MM.1S (cell line): ENCODE measurements around the gene DMGDH.

Source experiments
- DNase-seq: peaks from one replicate; pipeline ENCODE4 v3.0.0-alpha.2; 2015
- H2AFZ ChIP-seq: fragments of 300-600 bp; sonication (generic); 2 replicates; pipeline ENCODE4 v1.6.0; 2016; ENCODE audit warnings: antibody characterized with exemption, low read length
- H3F3A ChIP-seq: fragments of 300-600 bp; sonication (generic); 2 replicates; pipeline ENCODE4 v1.6.1; 2016; ENCODE audit warnings: mild to moderate bottlenecking, antibody characterized with exemption, low read length, moderate library complexity, mixed read lengths; ENCODE audit not compliant: insufficient read depth
- H3K27ac ChIP-seq: fragments of 300-600 bp; sonication (generic); 2 replicates; pipeline ENCODE4 v1.5.1; 2016; ENCODE audit warnings: mild to moderate bottlenecking, low read length
- H3K27me3 ChIP-seq: fragments of 300-600 bp; sonication (generic); replicated peaks from 2 replicates; pipeline ENCODE4 v1.6.0; 2016; ENCODE audit warnings: low read length; ENCODE audit not compliant: insufficient read depth
- H3K36me3 ChIP-seq: fragments of 300-600 bp; sonication (generic); replicated peaks from 2 replicates; pipeline ENCODE4 v1.6.1; 2016; ENCODE audit warnings: mild to moderate bottlenecking, low read length, mixed read lengths; ENCODE audit not compliant: insufficient read depth
- H3K4me1 ChIP-seq: fragments of 300-600 bp; sonication (generic); 2 replicates; pipeline ENCODE4 v1.6.1; 2016; ENCODE audit warnings: low read length, mixed read lengths
- H3K4me2 ChIP-seq: fragments of 300-600 bp; sonication (generic); 2 replicates; pipeline ENCODE4 v1.6.0; 2016; ENCODE audit warnings: low read depth, low read length
- H3K4me3 ChIP-seq: fragments of 300-600 bp; sonication (generic); 2 replicates; pipeline ENCODE4 v1.5.1; 2016; ENCODE audit warnings: low read length, mixed read lengths
- H3K79me2 ChIP-seq: fragments of 300-600 bp; sonication (generic); 2 replicates; pipeline ENCODE4 v1.6.1; 2016; ENCODE audit warnings: mixed run types, low read length, mixed read lengths
- H3K9ac ChIP-seq: fragments of 300-600 bp; sonication (generic); 2 replicates; pipeline ENCODE4 v1.6.1; 2016; ENCODE audit warnings: low read length, mixed read lengths
- H3K9me2 ChIP-seq: fragments of 300-600 bp; sonication (generic); replicated peaks from 2 replicates; pipeline ENCODE4 v1.6.1; 2016; ENCODE audit warnings: mild to moderate bottlenecking, low read length, mixed read lengths; ENCODE audit not compliant: insufficient read depth
- H3K9me3 ChIP-seq: fragments of 300-600 bp; sonication (generic); replicated peaks from 2 replicates; pipeline ENCODE4 v1.6.1; 2016; ENCODE audit warnings: mild to moderate bottlenecking, low read length, mixed read lengths; ENCODE audit not compliant: insufficient read depth
- H4K20me1 ChIP-seq: fragments of 300-600 bp; sonication (generic); 2 replicates; pipeline ENCODE4 v1.6.1; 2016; ENCODE audit warnings: mild to moderate bottlenecking, low read length, moderate library complexity, mixed read lengths; ENCODE audit not compliant: insufficient read depth
- CTCF ChIP-seq: fragments of 300-600 bp; sonication (generic); IDR thresholded peaks from 2 replicates; pipeline ENCODE4 v1.5.1; 2016; ENCODE audit warnings: antibody characterized with exemption, low read length, mixed read lengths
- EZH2 ChIP-seq: fragments of 300-600 bp; sonication (generic); optimal IDR thresholded peaks from 2 replicates; pipeline ENCODE3; 2017; ENCODE audit warnings: low read depth, mild to moderate bottlenecking, antibody characterized with exemption, low read length, mixed read lengths
- EZH2phosphoT487 ChIP-seq: fragments of 300-600 bp; sonication (generic); IDR thresholded peaks from 2 replicates; pipeline ENCODE4 v1.6.1; 2018; ENCODE audit warnings: antibody characterized with exemption, low read length

Gene DMGDH

GRCh38 chr5:79050498-79050897 lies 19.0 kb downstream of the DMGDH start:
- TF ChIP-seq EZH2phosphoT487 = no peak
- TF ChIP-seq CTCF = no peak
- TF ChIP-seq EZH2 = no peak
- no peaks in the 10 kb centered on the region for H3K9me2 ChIP-seq
- H3K27me3 ChIP-seq = no peaks in the 10 kb centered on the region
- no peaks in the 10 kb centered on the region for H3K9me3 ChIP-seq
- H3K4me2 ChIP-seq = no peak overlapping the region
- no peak overlapping the region for H2AFZ ChIP-seq
- H3K27ac ChIP-seq = no peak overlapping the region
- no peaks in the 10 kb centered on the region for H3K79me2 ChIP-seq
- no peaks in the 10 kb centered on the region for H3K36me3 ChIP-seq
- no peaks in the 10 kb centered on the region for H3K4me1 ChIP-seq
- no peak overlapping the region for H3K4me3 ChIP-seq
- no peaks in the 10 kb centered on the region for H3F3A ChIP-seq
- H4K20me1 ChIP-seq = no peaks in the 10 kb centered on the region
- H3K9ac ChIP-seq = no peak overlapping the region
- DNase-seq = no peak

- no peak for TF ChIP-seq CTCF
- no peak for TF ChIP-seq EZH2phosphoT487
- no peak for TF ChIP-seq EZH2
- H2AFZ ChIP-seq = no peak overlapping the region
- no peak overlapping the region for H3K4me2 ChIP-seq
- H3K27ac ChIP-seq = no peak overlapping the region
- no peaks in the 10 kb centered on the region for H3K36me3 ChIP-seq
- H3K79me2 ChIP-seq = no peaks in the 10 kb centered on the region
- H4K20me1 ChIP-seq = no peaks in the 10 kb centered on the region
- no peaks in the 10 kb centered on the region for H3K27me3 ChIP-seq
- no peaks in the 10 kb centered on the region for H3K9me2 ChIP-seq
- H3F3A ChIP-seq = no peaks in the 10 kb centered on the region
- no peaks in the 10 kb centered on the region for H3K9me3 ChIP-seq
- H3K9ac ChIP-seq = no peak overlapping the region
- no peak overlapping the region for H3K4me3 ChIP-seq
- DNase-seq = no peak
- H3K4me1 ChIP-seq = no peaks in the 10 kb centered on the region
These were observed 21.0 kb downstream of the DMGDH start for GRCh38 chr5:79048437-79048836.

GRCh38 chr5:79047199-79047598 lies 22.3 kb downstream of the DMGDH start:
- no peaks in the 10 kb centered on the region for H4K20me1 ChIP-seq
- no peaks in the 10 kb centered on the region for H3K4me1 ChIP-seq
- H3F3A ChIP-seq = no peaks in the 10 kb centered on the region
- H3K79me2 ChIP-seq = no peaks in the 10 kb centered on the region
- DNase-seq = no peak
- no peaks in the 10 kb centered on the region for H3K9me3 ChIP-seq
- no peak overlapping the region for H3K9ac ChIP-seq
- no peak overlapping the region for H2AFZ ChIP-seq
- H3K9me2 ChIP-seq = no peaks in the 10 kb centered on the region
- no peaks in the 10 kb centered on the region for H3K36me3 ChIP-seq
- no peaks in the 10 kb centered on the region for H3K27me3 ChIP-seq
- no peak overlapping the region for H3K4me2 ChIP-seq
- no peak overlapping the region for H3K27ac ChIP-seq
- no peak overlapping the region for H3K4me3 ChIP-seq
- TF ChIP-seq CTCF (no peak), EZH2phosphoT487 (no peak), EZH2 (no peak)

GRCh38 chr5:79042188-79042587 lies 27.3 kb downstream of the DMGDH start:
- H4K20me1 ChIP-seq = no peaks in the 10 kb centered on the region
- H3K9me2 ChIP-seq = no peaks in the 10 kb centered on the region
- no peak overlapping the region for H3K4me3 ChIP-seq

More at GRCh38 chr5:79042188-79042587, 27.3 kb downstream of the DMGDH start:
- H2AFZ ChIP-seq = no peak overlapping the region
- no peaks in the 10 kb centered on the region for H3K79me2 ChIP-seq
- no peak for DNase-seq
- H3K27ac ChIP-seq = no peak overlapping the region
- H3K27me3 ChIP-seq = no peaks in the 10 kb centered on the region
- H3F3A ChIP-seq = no peaks in the 10 kb centered on the region
- no peak overlapping the region for H3K4me2 ChIP-seq
- TF ChIP-seq EZH2 = no peak
- TF ChIP-seq CTCF = no peak
- no peak for TF ChIP-seq EZH2phosphoT487
- no peaks in the 10 kb centered on the region for H3K9me3 ChIP-seq
- no peaks in the 10 kb centered on the region for H3K4me1 ChIP-seq
- H3K36me3 ChIP-seq = no peaks in the 10 kb centered on the region
- H3K9ac ChIP-seq = no peak overlapping the region
